ENCODE results near the gene PIR. TPM values are rescaled to one million over a fixed set of nuclear protein-coding genes. Genes with fewer than 3 reads are reported as not detected.

Gene PIR
- polyA plus RNA-seq, 2 donors, result 17.0 to 38.1 TPM

DNA sequence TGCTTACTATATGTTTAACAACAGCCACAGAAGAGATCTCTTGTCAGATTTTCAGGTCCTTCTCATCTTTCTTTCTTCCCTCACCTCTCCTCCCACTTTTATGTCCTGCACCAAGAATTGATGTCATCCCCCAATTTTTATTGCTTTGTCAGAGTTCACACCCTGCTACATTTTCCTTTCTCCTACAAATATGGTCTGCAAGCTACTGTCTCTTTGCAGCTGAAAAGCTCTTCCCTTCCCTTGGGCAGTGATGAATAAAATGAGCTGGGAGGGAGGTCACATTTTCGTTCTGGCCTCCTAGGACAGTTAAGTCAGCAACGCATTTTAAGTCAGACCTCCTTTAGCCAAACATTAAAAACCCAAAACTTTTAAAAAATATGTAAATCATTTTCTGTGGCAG is 82.2 kb downstream of the PIR start:
- Histone ChIP-seq H3K4me3 (ENCODE audit: low read depth in 1 of 2, low read length in 2 of 2) (no peak overlapping the region), H3K27me3 (ENCODE audit: control insufficient read depth in 1 of 2, insufficient read depth in 2 of 2, low read length in 2 of 2) (peaks cover 0 to 5% of the 10 kb centered on the region in 2 donors), H3K36me3 (ENCODE audit: control insufficient read depth in 2 of 2, insufficient read depth in 2 of 2, low read length in 1 of 2) (no peaks in the 10 kb centered on the region), H3K27ac (ENCODE audit: low read depth in 2 of 2, low read length in 1 of 2) (no peak overlapping the region), H3K9me3 (ENCODE audit: control insufficient read depth in 2 of 2, insufficient read depth in 1 of 2, low read depth in 1 of 2, low read length in 1 of 2) (no peaks in the 10 kb centered on the region), H3K4me1 (ENCODE audit: control insufficient read depth in 2 of 2, insufficient read depth in 2 of 2, low read length in 1 of 2) (no peaks in the 10 kb centered on the region)
- WGBS, 2 donors, result 60 to 66% methylated on average over 2 of the region's 2 CpGs

GRCh38 chrX:15410430-15410829 is 82.7 kb downstream of the PIR start:
- Histone ChIP-seq H3K4me3 (ENCODE audit: low read depth in 1 of 2, low read length in 2 of 2) (no peak overlapping the region), H3K27me3 (ENCODE audit: control insufficient read depth in 1 of 2, insufficient read depth in 2 of 2, low read length in 2 of 2) (peaks cover 0 to 5% of the 10 kb centered on the region in 2 donors), H3K27ac (ENCODE audit: low read depth in 2 of 2, low read length in 1 of 2) (no peak overlapping the region), H3K9me3 (ENCODE audit: control insufficient read depth in 2 of 2, insufficient read depth in 1 of 2, low read depth in 1 of 2, low read length in 1 of 2) (no peaks in the 10 kb centered on the region), H3K36me3 (ENCODE audit: control insufficient read depth in 2 of 2, insufficient read depth in 2 of 2, low read length in 1 of 2) (no peaks in the 10 kb centered on the region), H3K4me1 (ENCODE audit: control insufficient read depth in 2 of 2, insufficient read depth in 2 of 2, low read length in 1 of 2) (no peaks in the 10 kb centered on the region)

DNA sequence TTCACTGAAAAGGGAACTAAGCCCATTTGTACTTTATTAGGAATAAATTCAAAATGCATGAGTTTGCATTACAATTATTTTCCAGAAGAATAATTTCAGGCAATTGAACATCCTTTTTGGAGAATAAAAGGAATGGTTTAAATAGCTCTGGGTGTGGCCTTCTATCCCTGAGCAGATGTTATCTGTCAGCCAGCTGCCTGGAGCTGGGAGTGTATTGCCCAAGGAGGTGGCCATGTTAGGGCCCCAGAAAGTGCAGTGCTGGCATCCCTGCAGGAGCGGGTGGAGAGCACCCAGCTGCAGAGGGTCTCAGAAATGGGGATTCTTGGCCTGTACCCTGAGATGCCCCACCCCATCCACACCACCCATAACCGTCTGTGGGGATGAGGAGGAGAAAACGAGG is 87.3 kb downstream of the PIR start:
- WGBS, 2 donors, result 61 to 78% methylated on average over 3 of the region's 3 CpGs
- Histone ChIP-seq H3K36me3 (ENCODE audit: control insufficient read depth in 2 of 2, insufficient read depth in 2 of 2, low read length in 1 of 2) (no peaks in the 10 kb centered on the region), H3K9me3 (ENCODE audit: control insufficient read depth in 2 of 2, insufficient read depth in 1 of 2, low read depth in 1 of 2, low read length in 1 of 2) (no peaks in the 10 kb centered on the region), H3K4me1 (ENCODE audit: control insufficient read depth in 2 of 2, insufficient read depth in 2 of 2, low read length in 1 of 2) (no peaks in the 10 kb centered on the region), H3K4me3 (ENCODE audit: low read depth in 1 of 2, low read length in 2 of 2) (no peak overlapping the region), H3K27ac (ENCODE audit: low read depth in 2 of 2, low read length in 1 of 2) (no peak overlapping the region), H3K27me3 (ENCODE audit: control insufficient read depth in 1 of 2, insufficient read depth in 2 of 2, low read length in 2 of 2) (peaks cover 0 to 5% of the 10 kb centered on the region in 2 donors)

GRCh38 chrX:15404401-15405096 is 88.6 kb downstream of the PIR start:
- 57 to 65% methylated on average over 7 of the region's 7 CpGs for WGBS, 2 donors
- Histone ChIP-seq H3K27me3 (ENCODE audit: control insufficient read depth in 1 of 2, insufficient read depth in 2 of 2, low read length in 2 of 2) (peaks cover 0 to 5% of the 10 kb centered on the region in 2 donors), H3K27ac (ENCODE audit: low read depth in 2 of 2, low read length in 1 of 2) (no peak overlapping the region), H3K4me3 (ENCODE audit: low read depth in 1 of 2, low read length in 2 of 2) (no peak overlapping the region), H3K4me1 (ENCODE audit: control insufficient read depth in 2 of 2, insufficient read depth in 2 of 2, low read length in 1 of 2) (no peaks in the 10 kb centered on the region), H3K9me3 (ENCODE audit: control insufficient read depth in 2 of 2, insufficient read depth in 1 of 2, low read depth in 1 of 2, low read length in 1 of 2) (no peaks in the 10 kb centered on the region), H3K36me3 (ENCODE audit: control insufficient read depth in 2 of 2, insufficient read depth in 2 of 2, low read length in 1 of 2) (no peaks in the 10 kb centered on the region)

DNA sequence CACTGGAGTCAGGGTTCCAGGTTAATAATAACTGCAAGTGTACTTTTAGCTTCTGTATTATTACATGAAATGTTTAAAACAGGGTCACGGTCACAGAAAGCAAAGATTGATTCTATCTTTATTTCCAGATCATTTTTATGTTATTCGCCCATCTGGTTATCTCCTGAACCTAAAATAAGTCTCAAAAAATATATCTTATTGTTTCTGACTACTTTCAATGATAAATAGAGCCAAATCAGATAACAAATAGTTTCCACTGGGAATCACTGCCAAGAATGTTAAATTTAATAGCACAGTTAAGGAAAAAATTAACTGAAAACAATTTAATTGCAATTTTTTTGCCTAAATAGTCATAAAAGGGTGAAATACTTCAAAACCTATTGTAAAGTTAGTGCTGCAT is 91.8 kb downstream of the PIR start:
- H3K4me1 ChIP-seq (ENCODE audit: control insufficient read depth in 2 of 2, insufficient read depth in 2 of 2, low read length in 1 of 2), result no peaks in the 10 kb centered on the region
- no peaks in the 10 kb centered on the region for H3K36me3 ChIP-seq (ENCODE audit: control insufficient read depth in 2 of 2, insufficient read depth in 2 of 2, low read length in 1 of 2)
- no peaks in the 10 kb centered on the region for H3K9me3 ChIP-seq (ENCODE audit: control insufficient read depth in 2 of 2, insufficient read depth in 1 of 2, low read depth in 1 of 2, low read length in 1 of 2)
- no peaks in the 10 kb centered on the region for H3K27me3 ChIP-seq (ENCODE audit: control insufficient read depth in 1 of 2, insufficient read depth in 2 of 2, low read length in 2 of 2)
- no peak overlapping the region for H3K4me3 ChIP-seq (ENCODE audit: low read depth in 1 of 2, low read length in 2 of 2)
- 39 to 49% methylated on average over 2 of the region's 2 CpGs for WGBS, 2 donors
- H3K27ac ChIP-seq (ENCODE audit: low read depth in 2 of 2, low read length in 1 of 2), result no peak overlapping the region

- Histone ChIP-seq H3K27me3 (ENCODE audit: control insufficient read depth in 1 of 2, insufficient read depth in 2 of 2, low read length in 2 of 2) (no peaks in the 10 kb centered on the region), H3K4me1 (ENCODE audit: control insufficient read depth in 2 of 2, insufficient read depth in 2 of 2, low read length in 1 of 2) (no peaks in the 10 kb centered on the region), H3K27ac (ENCODE audit: low read depth in 2 of 2, low read length in 1 of 2) (no peak overlapping the region), H3K36me3 (ENCODE audit: control insufficient read depth in 2 of 2, insufficient read depth in 2 of 2, low read length in 1 of 2) (no peaks in the 10 kb centered on the region), H3K4me3 (ENCODE audit: low read depth in 1 of 2, low read length in 2 of 2) (no peak overlapping the region), H3K9me3 (ENCODE audit: control insufficient read depth in 2 of 2, insufficient read depth in 1 of 2, low read depth in 1 of 2, low read length in 1 of 2) (no peaks in the 10 kb centered on the region)
- 70 to 78% methylated on average over 3 of the region's 3 CpGs for WGBS, 2 donors
Observed at GRCh38 chrX:15399962-15400391, 93.2 kb downstream of the PIR start.

- Histone ChIP-seq H3K4me3 (ENCODE audit: low read depth in 1 of 2, low read length in 2 of 2) (no peak overlapping the region), H3K27ac (ENCODE audit: low read depth in 2 of 2, low read length in 1 of 2) (no peak overlapping the region), H3K36me3 (ENCODE audit: control insufficient read depth in 2 of 2, insufficient read depth in 2 of 2, low read length in 1 of 2) (no peaks in the 10 kb centered on the region), H3K4me1 (ENCODE audit: control insufficient read depth in 2 of 2, insufficient read depth in 2 of 2, low read length in 1 of 2) (no peaks in the 10 kb centered on the region), H3K27me3 (ENCODE audit: control insufficient read depth in 1 of 2, insufficient read depth in 2 of 2, low read length in 2 of 2) (no peaks in the 10 kb centered on the region), H3K9me3 (ENCODE audit: control insufficient read depth in 2 of 2, insufficient read depth in 1 of 2, low read depth in 1 of 2, low read length in 1 of 2) (no peaks in the 10 kb centered on the region)
Observed at GRCh38 chrX:15398874-15399273, 94.3 kb downstream of the PIR start.

GRCh38 chrX:15395789-15396188 is 97.3 kb downstream of the PIR start:
- WGBS, 2 donors, result 65 to 91% methylated on average over 2 of the region's 2 CpGs
- H3K36me3 ChIP-seq (ENCODE audit: control insufficient read depth in 2 of 2, insufficient read depth in 2 of 2, low read length in 1 of 2), result no peaks in the 10 kb centered on the region
- no peaks in the 10 kb centered on the region for H3K27me3 ChIP-seq (ENCODE audit: control insufficient read depth in 1 of 2, insufficient read depth in 2 of 2, low read length in 2 of 2)
- no peaks in the 10 kb centered on the region for H3K4me1 ChIP-seq (ENCODE audit: control insufficient read depth in 2 of 2, insufficient read depth in 2 of 2, low read length in 1 of 2)
- no peaks in the 10 kb centered on the region for H3K9me3 ChIP-seq (ENCODE audit: control insufficient read depth in 2 of 2, insufficient read depth in 1 of 2, low read depth in 1 of 2, low read length in 1 of 2)
- H3K4me3 ChIP-seq (ENCODE audit: low read depth in 1 of 2, low read length in 2 of 2), result no peak overlapping the region
- H3K27ac ChIP-seq (ENCODE audit: low read depth in 2 of 2, low read length in 1 of 2), result no peak overlapping the region

DNA sequence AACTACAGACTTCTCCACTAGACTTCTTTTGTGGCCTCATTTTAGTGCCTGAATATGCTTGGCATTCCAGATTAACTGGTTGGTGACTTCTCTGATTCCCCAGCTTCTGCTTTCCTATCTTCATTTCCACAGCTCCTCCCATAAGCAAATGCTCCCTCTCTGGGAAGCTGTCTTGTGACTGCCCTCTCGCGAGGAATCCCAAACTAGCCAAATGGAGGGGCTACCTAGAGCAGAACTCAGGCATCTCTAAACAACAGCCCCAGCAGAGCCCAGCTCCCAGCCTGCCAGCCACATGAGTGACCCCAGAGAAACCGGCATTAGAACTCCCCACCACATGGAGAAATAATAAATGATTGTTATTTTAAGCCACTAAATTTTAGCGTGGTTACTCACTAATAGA is 101.3 kb downstream of the PIR start:
- 70 to 88% methylated on average over 4 of the region's 4 CpGs for WGBS, 2 donors
- Histone ChIP-seq H3K9me3 (ENCODE audit: control insufficient read depth in 2 of 2, insufficient read depth in 1 of 2, low read depth in 1 of 2, low read length in 1 of 2) (no peaks in the 10 kb centered on the region), H3K4me3 (ENCODE audit: low read depth in 1 of 2, low read length in 2 of 2) (no peak overlapping the region)

DNA sequence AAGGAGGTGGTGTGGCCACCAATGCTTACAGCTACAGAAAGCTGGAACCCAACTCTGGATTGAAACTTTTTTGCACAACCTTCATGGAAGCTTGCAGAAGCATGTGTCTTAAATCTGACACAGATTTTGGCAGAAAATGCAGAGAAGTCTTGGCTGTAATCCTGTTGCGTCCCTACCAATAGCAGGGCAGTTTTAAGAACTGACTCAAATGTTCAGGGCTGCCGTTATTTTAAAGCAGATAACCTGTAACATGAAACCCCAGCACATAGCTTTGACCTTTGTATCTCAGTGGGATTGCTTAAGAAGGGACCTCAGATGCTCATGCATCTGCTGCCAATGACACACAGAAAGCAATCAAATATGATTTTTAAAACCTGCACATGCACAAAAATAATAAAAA is 108.8 kb downstream of the PIR start, which contains the start of gene VEGFD:
VEGFD (minus strand) TSS at position 110 of the 400 bp plus-strand sequence. CDS start 467 bp downstream, outside the sequence.
- Histone ChIP-seq H3K4me3 (ENCODE audit: low read depth in 1 of 2, low read length in 2 of 2) (no peak within 1 kb of the TSS), H3K9me3 (ENCODE audit: control insufficient read depth in 2 of 2, insufficient read depth in 1 of 2, low read depth in 1 of 2, low read length in 1 of 2) (no peaks in the 10 kb centered on the region), H3K36me3 (ENCODE audit: control insufficient read depth in 2 of 2, insufficient read depth in 2 of 2, low read length in 1 of 2) (no peaks in the 10 kb centered on the region), H3K27ac (ENCODE audit: low read depth in 2 of 2, low read length in 1 of 2) (no peak within 1 kb of the TSS), H3K27me3 (ENCODE audit: control insufficient read depth in 1 of 2, insufficient read depth in 2 of 2, low read length in 2 of 2) (no peaks in the 10 kb centered on the region), H3K4me1 (ENCODE audit: control insufficient read depth in 2 of 2, insufficient read depth in 2 of 2, low read length in 1 of 2) (no peaks in the 10 kb centered on the region)
- WGBS, 2 donors, result 28 to 46% methylated on average over 2 of the region's 2 CpGs

More for the DNA sequence above, 101.3 kb downstream of the PIR start:
- Histone ChIP-seq H3K4me1 (ENCODE audit: control insufficient read depth in 2 of 2, insufficient read depth in 2 of 2, low read length in 1 of 2) (no peaks in the 10 kb centered on the region), H3K27ac (ENCODE audit: low read depth in 2 of 2, low read length in 1 of 2) (no peak overlapping the region), H3K27me3 (ENCODE audit: control insufficient read depth in 1 of 2, insufficient read depth in 2 of 2, low read length in 2 of 2) (no peaks in the 10 kb centered on the region), H3K36me3 (ENCODE audit: control insufficient read depth in 2 of 2, insufficient read depth in 2 of 2, low read length in 1 of 2) (no peaks in the 10 kb centered on the region)
